Endothelial cell of umbilical vein (primary cell): ENCODE measurements around the gene MYO7B. TPM values are rescaled to one million over a fixed set of nuclear protein-coding genes. Genes with fewer than 3 reads are reported as not detected.

Experiments
- BruUV-seq: library from RNA; stranded (reverse); fragments of 400-500 nt; replicated peaks from 2 replicates; lab custom pipeline; 2021; lab: Mats Ljungman, UMichigan
- CTCF ChIA-PET: fragments of 300-600, 350-600 bp; sonication (Branson Sonifier 250); formaldehyde crosslinking; loops from one replicate; lab custom pipeline; 2021; ENCODE audit warnings: antibody characterized with exemption, inconsistent platforms; lab: Charles Lee
- POLR2A ChIA-PET: fragments of 300-600, 350-600 bp; sonication (Branson Sonifier 250); formaldehyde crosslinking; loops from one replicate; lab custom pipeline; 2021; ENCODE audit warnings: antibody characterized with exemption, inconsistent platforms; lab: Charles Lee
- DNase-seq: peaks from one replicate; pipeline ENCODE4 v3.0.0-alpha.2; 2011; ENCODE audit warnings: low read depth, low spot score
- FAIRE-seq: peaks from 2 replicates; lab custom pipeline; 2011; peaks lifted over from hg19 to GRCh38; lab: Jason Lieb, UNC
- H2AFZ ChIP-seq: 2 replicates; pipeline ENCODE4 v1.6.0; 2012; ENCODE audit warnings: low read depth, low read length, control low read depth, inconsistent platforms
- H3K27ac ChIP-seq: 2 replicates; pipeline ENCODE4 v1.5.1; 2011; ENCODE audit warnings: low read depth, mild to moderate bottlenecking, control low read depth, low read length, moderate library complexity; ENCODE audit not compliant: insufficient read depth
- H3K27me3 ChIP-seq, 2 experiments: 2 replicates each; pipeline versions ENCODE4 v1.6.0 to v1.6.1; 2011; ENCODE audit warnings: low read length in 2 of 2, mixed read lengths in 1 of 2; ENCODE audit not compliant: control insufficient read depth in 2 of 2, insufficient read depth in 2 of 2
- H3K36me3 ChIP-seq, 2 experiments: 2 replicates in 1 of 2; 3 replicates in 1 of 2; pipeline ENCODE4 v1.5.1; 2011; ENCODE audit warnings: low read length in 2 of 2, mild to moderate bottlenecking in 1 of 2, moderate library complexity in 1 of 2; ENCODE audit not compliant: control insufficient read depth in 2 of 2, insufficient read depth in 2 of 2; ENCODE audit errors: extremely low read depth in 1 of 2
- H3K4me1 ChIP-seq: 3 replicates; pipeline ENCODE4 v1.5.1; 2011; ENCODE audit warnings: mild to moderate bottlenecking, low read length; ENCODE audit not compliant: control insufficient read depth, insufficient read depth; ENCODE audit errors: extremely low read depth
- H3K4me2 ChIP-seq: 2 replicates; pipeline ENCODE4 v1.6.1; 2011; ENCODE audit warnings: low read length, control low read depth, mixed read lengths; ENCODE audit not compliant: insufficient read depth
- H3K4me3 ChIP-seq, 3 experiments: fragments of 200-600 bp in 1 of 3; sonication (generic), shearing (Covaris generic) in 1 of 3; replicated peaks in 1 of 3; 2 replicates each; pipeline ENCODE4 v1.5.1; 2011 to 2016; ENCODE audit warnings: control low read depth in 3 of 3, low read length in 3 of 3, mild to moderate bottlenecking in 2 of 3, inconsistent platforms in 1 of 3, low read depth in 1 of 3, moderate library complexity in 1 of 3; ENCODE audit not compliant: insufficient read depth in 1 of 3
- H3K79me2 ChIP-seq: 2 replicates; pipeline ENCODE4 v1.6.0; 2012; ENCODE audit warnings: low read length, inconsistent platforms; ENCODE audit not compliant: control insufficient read depth, insufficient read depth
- H3K9ac ChIP-seq: replicated peaks from 2 replicates; pipeline ENCODE3; 2011; ENCODE audit warnings: low read length, control low read depth; ENCODE audit not compliant: insufficient read depth; ENCODE audit errors: extremely low read depth
- H3K9me1 ChIP-seq: replicated peaks from 3 replicates; pipeline ENCODE4 v1.6.0; 2011; ENCODE audit warnings: mild to moderate bottlenecking, low read length; ENCODE audit not compliant: control insufficient read depth, insufficient read depth; ENCODE audit errors: extremely low read depth
- H3K9me3 ChIP-seq: replicated peaks from 2 replicates; pipeline ENCODE4 v1.5.1; 2012; ENCODE audit warnings: low read length, inconsistent platforms; ENCODE audit not compliant: control insufficient read depth, insufficient read depth
- H4K20me1 ChIP-seq: replicated peaks from 2 replicates; pipeline ENCODE3; 2011; ENCODE audit warnings: mild to moderate bottlenecking, low read length; ENCODE audit not compliant: control insufficient read depth, insufficient read depth; ENCODE audit errors: extremely low read depth
- EZH2 ChIP-seq: IDR thresholded peaks from 2 replicates; pipeline ENCODE4 v1.6.1; 2012; ENCODE audit warnings: borderline replicate concordance, low read depth, mild to moderate bottlenecking, moderate library complexity, low read length, inconsistent platforms; ENCODE audit not compliant: severe bottlenecking
- FOS ChIP-seq: IDR thresholded peaks from 2 replicates; pipeline ENCODE4 v1.6.1; 2011; ENCODE audit warnings: mild to moderate bottlenecking, low read length, moderate library complexity, borderline replicate concordance; ENCODE audit not compliant: insufficient read depth
- GATA2 ChIP-seq: IDR thresholded peaks from 2 replicates; pipeline ENCODE4 v1.7.0; 2011; ENCODE audit warnings: low read depth, mild to moderate bottlenecking, moderate library complexity, mixed read lengths, low read length; ENCODE audit not compliant: insufficient read length, insufficient read depth
- JUN ChIP-seq: IDR thresholded peaks from 2 replicates; pipeline ENCODE4 v1.6.1; 2011; ENCODE audit warnings: borderline replicate concordance, low read depth; ENCODE audit not compliant: insufficient read length, insufficient read depth
- MYC ChIP-seq: IDR thresholded peaks from one replicate; pipeline ENCODE4 v1.6.1; 2011; ENCODE audit warnings: mild to moderate bottlenecking, low read depth, low read length
- POLR2A ChIP-seq: IDR thresholded peaks from 2 replicates; pipeline ENCODE4 v1.6.1; 2012; ENCODE audit warnings: low read depth, mild to moderate bottlenecking, control low read depth, low read length
- POLR2AphosphoS5 ChIP-seq: IDR thresholded peaks from 2 replicates; pipeline ENCODE4 v1.6.1; 2012; ENCODE audit warnings: low read depth, mild to moderate bottlenecking, control low read depth, low read length, moderate library complexity; ENCODE audit not compliant: insufficient read depth
- dilution Hi-C: fragments of 300-500 bp; cut with MboI; formaldehyde crosslinking; loops from one replicate; pipeline ENCODE4 v1.15.0; 2019; ENCODE audit warnings: low sequenced_read_pairs; ENCODE audit not compliant: extremely low pct_ligation_motif_present
- intact Hi-C: fragments of 100-400 bp; cut with micrococcal nuclease; formaldehyde crosslinking; loops from one replicate; pipeline ENCODE4 v1.10.0; 2022
- polyA plus RNA-seq, 4 experiments: library from polyadenylated mRNA; depleted of rRNA in 3 of 4; stranded (reverse) in 3 of 4; unstranded in 1 of 4; fragments of >200 nt; gene quantifications; 2 replicates each; pipeline versions ENCODE4 v1.2.1 to v1.2.3, GENCODE V29; 2011 to 2012; ENCODE audit warnings: missing spikeins in 1 of 4
- total RNA-seq: library from RNA; stranded (reverse); gene quantifications from 2 replicates; pipeline ENCODE4 v1.2.3, GENCODE V29; 2021
- TF ChIP-seq, protein P1 (sequence below): IDR thresholded peaks from 2 replicates; pipeline ENCODE4 v1.6.1; 2011; ENCODE audit not compliant: insufficient read depth, insufficient read length
- TF ChIP-seq, protein P2 (sequence below), 2 donors: IDR thresholded peaks; 1 replicate in 1 of 2; 2 replicates in 1 of 2; pipeline ENCODE4 v1.5.1; 2011; ENCODE audit warnings: low read length in 2 of 2, mild to moderate bottlenecking in 2 of 2, moderate library complexity in 2 of 2, control low read depth in 1 of 2, inconsistent platforms in 1 of 2, low read depth in 1 of 2; ENCODE audit not compliant: insufficient read depth in 1 of 2; ENCODE audit errors: extremely low read depth in 1 of 2

The MYO7B gene
- total and polyA plus RNA-seq, 2 donors (not counting 3 experiments of a cell fraction or from before 2014, with no cell fraction given): 0.17 TPM; not detected in 1

DNA sequence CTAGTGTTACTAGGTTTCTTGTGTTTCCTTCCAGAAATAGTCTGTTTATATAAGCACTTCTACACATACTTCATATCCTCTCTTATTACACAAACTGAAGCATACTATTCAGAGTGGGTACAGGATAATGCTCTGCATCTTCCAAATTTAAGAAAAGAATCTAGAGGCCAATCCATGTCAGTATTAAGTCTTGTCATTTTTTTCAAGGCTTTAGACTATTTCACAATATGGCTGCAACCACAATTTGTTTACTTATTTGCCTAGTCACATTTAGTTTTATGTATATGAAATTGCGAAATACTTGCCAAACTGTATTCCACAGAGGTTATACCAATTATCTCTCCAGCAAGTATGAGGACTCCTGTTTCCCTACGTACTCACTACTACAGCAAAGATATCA lies 37.1 kb upstream of the MYO7B start:
- no peak overlapping the region for H3K4me2 ChIP-seq
- no TSS peak for BruUV-seq
- CTCF ChIA-PET: no interaction called here
- TF ChIP-seq, protein P1, sequence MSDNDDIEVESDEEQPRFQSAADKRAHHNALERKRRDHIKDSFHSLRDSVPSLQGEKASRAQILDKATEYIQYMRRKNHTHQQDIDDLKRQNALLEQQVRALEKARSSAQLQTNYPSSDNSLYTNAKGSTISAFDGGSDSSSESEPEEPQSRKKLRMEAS: no peak
- TF ChIP-seq MYC (no peak), POLR2A (no peak), JUN (no peak), EZH2 (no peak), GATA2 (no peak), FOS (no peak), POLR2AphosphoS5 (no peak)
- TF ChIP-seq, protein P2, sequence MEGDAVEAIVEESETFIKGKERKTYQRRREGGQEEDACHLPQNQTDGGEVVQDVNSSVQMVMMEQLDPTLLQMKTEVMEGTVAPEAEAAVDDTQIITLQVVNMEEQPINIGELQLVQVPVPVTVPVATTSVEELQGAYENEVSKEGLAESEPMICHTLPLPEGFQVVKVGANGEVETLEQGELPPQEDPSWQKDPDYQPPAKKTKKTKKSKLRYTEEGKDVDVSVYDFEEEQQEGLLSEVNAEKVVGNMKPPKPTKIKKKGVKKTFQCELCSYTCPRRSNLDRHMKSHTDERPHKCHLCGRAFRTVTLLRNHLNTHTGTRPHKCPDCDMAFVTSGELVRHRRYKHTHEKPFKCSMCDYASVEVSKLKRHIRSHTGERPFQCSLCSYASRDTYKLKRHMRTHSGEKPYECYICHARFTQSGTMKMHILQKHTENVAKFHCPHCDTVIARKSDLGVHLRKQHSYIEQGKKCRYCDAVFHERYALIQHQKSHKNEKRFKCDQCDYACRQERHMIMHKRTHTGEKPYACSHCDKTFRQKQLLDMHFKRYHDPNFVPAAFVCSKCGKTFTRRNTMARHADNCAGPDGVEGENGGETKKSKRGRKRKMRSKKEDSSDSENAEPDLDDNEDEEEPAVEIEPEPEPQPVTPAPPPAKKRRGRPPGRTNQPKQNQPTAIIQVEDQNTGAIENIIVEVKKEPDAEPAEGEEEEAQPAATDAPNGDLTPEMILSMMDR (IDR thresholded peaks at IDR 0.05; ENCODE audit: extremely low read depth in 1 of 2, insufficient read depth in 1 of 2, low read depth in 1 of 2, low read length in 2 of 2): no peak
- peaks cover 4% of the 10 kb centered on the region for H3K79me2 ChIP-seq
- POLR2A ChIA-PET: no interaction called here
- intact Hi-C loops (no loop called here), dilution Hi-C loops (no loop called here)
- H3K4me3 ChIP-seq: no peak overlapping the region
- H3K4me1 ChIP-seq: no peaks in the 10 kb centered on the region
- peaks cover 11 to 27% of the 10 kb centered on the region in 2 experiments for H3K36me3 ChIP-seq
- FAIRE-seq: no peak
- no peak overlapping the region for H3K9ac ChIP-seq
- H3K27ac ChIP-seq: no peak overlapping the region
- no peak overlapping the region for H2AFZ ChIP-seq
- no peaks in the 10 kb centered on the region for H3K9me1 ChIP-seq
- H3K27me3 ChIP-seq: no peaks in the 10 kb centered on the region
- no peak for DNase-seq
- no peaks in the 10 kb centered on the region for H4K20me1 ChIP-seq
- no peaks in the 10 kb centered on the region for H3K9me3 ChIP-seq
